ENCODE results near the gene SETD5.

SETD5 gene

DNA sequence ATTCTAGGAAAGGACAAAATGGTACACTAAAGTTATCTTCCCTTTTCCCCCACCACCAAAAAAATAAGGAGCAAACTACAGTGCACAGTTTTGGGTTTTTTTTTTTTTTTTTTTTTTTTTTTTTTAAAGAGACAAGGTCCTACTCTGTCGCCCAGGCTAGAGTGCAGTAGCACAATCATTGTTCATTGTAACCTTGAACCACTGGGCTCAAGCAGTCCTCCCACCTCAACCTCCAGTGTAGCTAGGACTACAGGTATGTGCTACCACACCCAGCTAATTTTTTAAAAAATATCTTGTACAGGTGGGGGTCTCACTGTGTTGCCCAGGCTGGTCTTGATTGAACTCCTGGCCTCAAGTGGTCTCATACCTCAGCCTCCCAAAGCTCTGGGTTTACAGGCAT, 14.9 kb downstream of the SETD5 start:
- DNase-seq = no peak
- H3K27me3 Mint-ChIP-seq (ENCODE audit: low read depth, poor library complexity) = no peaks in the 10 kb centered on the region
- no peak overlapping the region for H3K4me3 Mint-ChIP-seq
- H3K4me1 Mint-ChIP-seq = no peaks in the 10 kb centered on the region
- H3K9me3 Mint-ChIP-seq = peaks cover 44% of the 10 kb centered on the region
- peaks cover 78% of the 10 kb centered on the region for H3K36me3 Mint-ChIP-seq (ENCODE audit: low read depth)
- TF ChIP-seq, protein P1, sequence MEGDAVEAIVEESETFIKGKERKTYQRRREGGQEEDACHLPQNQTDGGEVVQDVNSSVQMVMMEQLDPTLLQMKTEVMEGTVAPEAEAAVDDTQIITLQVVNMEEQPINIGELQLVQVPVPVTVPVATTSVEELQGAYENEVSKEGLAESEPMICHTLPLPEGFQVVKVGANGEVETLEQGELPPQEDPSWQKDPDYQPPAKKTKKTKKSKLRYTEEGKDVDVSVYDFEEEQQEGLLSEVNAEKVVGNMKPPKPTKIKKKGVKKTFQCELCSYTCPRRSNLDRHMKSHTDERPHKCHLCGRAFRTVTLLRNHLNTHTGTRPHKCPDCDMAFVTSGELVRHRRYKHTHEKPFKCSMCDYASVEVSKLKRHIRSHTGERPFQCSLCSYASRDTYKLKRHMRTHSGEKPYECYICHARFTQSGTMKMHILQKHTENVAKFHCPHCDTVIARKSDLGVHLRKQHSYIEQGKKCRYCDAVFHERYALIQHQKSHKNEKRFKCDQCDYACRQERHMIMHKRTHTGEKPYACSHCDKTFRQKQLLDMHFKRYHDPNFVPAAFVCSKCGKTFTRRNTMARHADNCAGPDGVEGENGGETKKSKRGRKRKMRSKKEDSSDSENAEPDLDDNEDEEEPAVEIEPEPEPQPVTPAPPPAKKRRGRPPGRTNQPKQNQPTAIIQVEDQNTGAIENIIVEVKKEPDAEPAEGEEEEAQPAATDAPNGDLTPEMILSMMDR (IDR thresholded peaks at IDR 0.05) = no peak
- no peak overlapping the region for H3K27ac Mint-ChIP-seq

DNA sequence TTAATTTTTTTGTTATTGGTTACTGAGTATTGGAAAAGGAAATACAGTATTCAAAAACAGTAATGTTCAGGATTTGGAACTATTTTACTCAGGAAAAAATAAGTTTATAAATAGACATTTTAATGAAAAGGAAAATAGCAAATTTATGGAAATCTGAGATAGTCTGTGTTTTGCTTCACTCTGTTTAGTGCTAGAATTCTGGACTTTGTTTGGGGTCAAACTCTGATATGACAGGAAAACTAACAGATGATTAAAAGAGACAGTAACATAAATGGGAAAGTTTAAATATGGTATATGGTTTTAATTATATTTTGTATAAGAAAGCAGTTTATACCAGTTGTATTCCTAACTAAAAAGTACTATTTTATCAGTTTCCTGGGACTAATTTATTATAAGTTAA, 17.4 kb downstream of the SETD5 start:
- no peak overlapping the region for H3K4me3 Mint-ChIP-seq
- DNase-seq = no peak
- H3K4me1 Mint-ChIP-seq = no peaks in the 10 kb centered on the region
- H3K27me3 Mint-ChIP-seq (ENCODE audit: low read depth, poor library complexity) = no peaks in the 10 kb centered on the region
- peaks cover 68% of the 10 kb centered on the region for H3K36me3 Mint-ChIP-seq (ENCODE audit: low read depth)
- H3K27ac Mint-ChIP-seq = no peak overlapping the region
- peaks cover 20% of the 10 kb centered on the region for H3K9me3 Mint-ChIP-seq
- TF ChIP-seq, protein P1 (IDR thresholded peaks at IDR 0.05) = no peak

DNA sequence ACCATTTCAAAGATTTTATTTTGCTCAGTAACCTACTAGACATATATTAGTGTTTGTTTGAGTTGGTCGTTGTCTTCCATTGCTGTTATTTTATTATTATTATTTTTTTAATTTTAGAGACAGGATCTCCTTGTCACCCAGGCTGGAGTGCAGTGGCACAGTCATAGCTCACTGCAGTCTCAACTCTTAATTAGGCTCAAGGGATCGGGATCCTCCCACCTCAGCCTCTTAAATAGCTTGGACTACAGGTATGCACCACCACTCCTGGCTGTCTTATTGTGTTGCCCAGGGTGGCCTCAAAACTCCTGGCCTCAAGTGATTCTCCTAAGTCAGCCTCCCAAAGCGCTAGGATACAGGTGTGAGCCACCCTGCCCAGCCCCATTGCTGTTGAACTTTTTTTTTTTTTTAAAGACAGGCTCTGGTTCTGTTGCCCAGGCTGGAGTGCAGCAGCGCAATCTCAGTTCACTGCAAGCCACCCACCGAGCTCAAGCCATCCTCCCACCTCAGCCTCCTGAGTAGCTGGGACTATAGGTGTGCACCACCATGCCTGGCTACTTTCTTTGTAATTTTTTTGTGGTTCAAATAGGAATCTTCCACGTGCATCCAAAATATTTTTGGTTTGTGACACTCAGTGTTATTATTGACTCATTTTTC, 18.2 kb downstream of the SETD5 start:
- no peak for DNase-seq
- Mint-ChIP-seq H3K36me3 (ENCODE audit: low read depth) (peaks cover 63% of the 10 kb centered on the region), H3K9me3 (peaks cover 12% of the 10 kb centered on the region), H3K27ac (no peak overlapping the region), H3K27me3 (ENCODE audit: low read depth, poor library complexity) (no peaks in the 10 kb centered on the region), H3K4me3 (no peak overlapping the region), H3K4me1 (peaks cover 2% of the 10 kb centered on the region)
- TF ChIP-seq, protein P1 (IDR thresholded peaks at IDR 0.05) = no peak

DNA sequence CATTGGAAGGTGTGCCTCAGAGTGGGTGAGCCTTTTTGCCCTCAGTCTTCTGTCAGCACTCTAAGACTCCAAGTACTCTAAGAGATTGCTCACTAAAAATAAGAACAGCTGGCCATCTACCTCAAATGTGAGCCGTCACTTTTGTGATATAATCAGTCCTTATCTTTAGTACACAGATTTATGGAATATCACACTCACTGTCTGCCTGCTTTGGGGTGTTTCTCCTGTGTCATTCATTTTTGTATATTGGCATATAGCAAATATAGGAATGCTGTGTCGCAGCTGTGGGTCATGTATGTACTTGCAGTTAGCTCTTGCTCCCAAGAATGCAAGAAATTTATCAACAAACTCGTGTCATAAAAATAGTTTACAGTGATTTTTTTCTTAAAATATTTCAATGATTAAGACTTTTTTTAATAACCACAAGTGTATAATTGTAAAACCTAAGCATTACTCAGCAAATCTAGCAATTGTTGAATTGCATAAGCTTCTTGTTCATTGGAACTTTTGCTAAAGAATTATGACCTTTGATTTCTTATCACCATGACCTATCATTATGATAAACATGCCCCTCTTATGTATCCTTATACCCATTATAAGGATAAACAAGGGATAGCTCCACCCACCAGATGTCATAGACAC, 18.8 kb downstream of the SETD5 start:
- no peak for DNase-seq
- Mint-ChIP-seq H3K4me1 (peaks cover 5% of the 10 kb centered on the region), H3K27ac (no peak overlapping the region), H3K27me3 (ENCODE audit: low read depth, poor library complexity) (no peaks in the 10 kb centered on the region), H3K9me3 (peaks cover 10% of the 10 kb centered on the region), H3K4me3 (no peak overlapping the region), H3K36me3 (ENCODE audit: low read depth) (peaks cover 66% of the 10 kb centered on the region)
- TF ChIP-seq, protein P1 (IDR thresholded peaks at IDR 0.05) = no peak

DNA sequence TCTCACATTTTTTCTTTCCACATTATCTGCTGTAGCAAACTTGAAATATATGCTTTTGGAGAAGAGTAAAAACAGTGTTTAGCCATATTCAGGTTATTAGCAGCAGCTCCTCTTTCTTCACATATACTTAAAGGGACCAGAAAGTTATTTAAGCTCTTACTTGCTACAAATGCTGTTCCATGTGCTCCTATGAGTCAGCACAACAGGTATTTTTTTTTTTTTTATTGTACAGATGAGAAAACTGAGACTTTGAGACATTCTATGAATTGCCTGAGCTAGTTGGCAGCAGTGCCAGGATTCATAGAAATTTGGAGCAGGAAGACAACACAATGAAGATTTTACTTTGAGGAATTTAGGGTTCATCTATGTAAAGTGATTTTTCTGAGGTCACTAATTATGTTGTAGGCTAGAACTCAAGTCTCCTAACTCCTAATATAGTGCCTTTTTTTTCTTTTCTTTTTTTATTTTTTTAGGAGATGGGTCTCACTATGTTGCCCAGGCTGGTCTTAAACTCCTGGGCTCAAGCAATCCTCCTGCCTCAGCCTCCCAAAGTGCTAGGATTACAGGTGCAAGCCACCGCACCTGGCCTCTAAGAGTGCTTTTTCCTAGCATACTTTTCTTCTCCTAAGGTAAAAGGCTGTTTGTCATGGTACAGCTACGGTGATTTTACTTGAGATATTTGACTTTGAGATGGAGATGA, 23.6 kb downstream of the SETD5 start:
- H3K27ac Mint-ChIP-seq = peak overlapping the region; percentile 49
- H3K9me3 Mint-ChIP-seq = peaks cover 4% of the 10 kb centered on the region
- no peaks in the 10 kb centered on the region for H3K27me3 Mint-ChIP-seq (ENCODE audit: low read depth, poor library complexity)
- peaks cover 19% of the 10 kb centered on the region for H3K4me1 Mint-ChIP-seq
- TF ChIP-seq, protein P1 (IDR thresholded peaks at IDR 0.05) = no peak
- no peak overlapping the region for H3K4me3 Mint-ChIP-seq
- peaks cover 46% of the 10 kb centered on the region for H3K36me3 Mint-ChIP-seq (ENCODE audit: low read depth)
- no peak for DNase-seq

Measured in nephron progenitor cell (in vitro differentiated cells).